Right ventricle myocardium superior (tissue), 1 donor: Measurements from ENCODE around the gene RBKS. TPM values are rescaled to one million over a fixed set of nuclear protein-coding genes. Genes with fewer than 3 reads are reported as not detected.
"Not testable (repeated sequence)": the region's sequence is repeated elsewhere in the genome, so short reads cannot be mapped to it uniquely, and the experiment has no call there.

ENCODE experiments used
- ATAC-seq: fragments of 200-7000 bp; cut with Tn5 transposase; one replicate; pipeline ENCODE4 v1.9.1; 2020; ENCODE audit warnings: mild to moderate bottlenecking; ENCODE audit not compliant: poor library complexity
- DNase-seq: peaks from one replicate; pipeline ENCODE4 v3.0.0-alpha.2; 2020
- intact Hi-C: fragments of 100-400 bp; cut with DNase I; formaldehyde crosslinking; loops from one replicate; pipeline ENCODE4 v1.11.2; 2022
- total RNA-seq: library from RNA; stranded (reverse); fragmentation: NEBNext Ultra II Directional; extraction: Animal tissue kit (Norgen Biotek cat#: 25700); gene quantifications from one replicate; pipeline ENCODE4 v1.2.1, GENCODE V29; 2021
- donor health status: DM: no; HTN: yes; CAD: no; lungs with severe emphysema.

Gene RBKS
- total RNA-seq, 1 donor from 2014 or later: 4.2 TPM

DNA sequence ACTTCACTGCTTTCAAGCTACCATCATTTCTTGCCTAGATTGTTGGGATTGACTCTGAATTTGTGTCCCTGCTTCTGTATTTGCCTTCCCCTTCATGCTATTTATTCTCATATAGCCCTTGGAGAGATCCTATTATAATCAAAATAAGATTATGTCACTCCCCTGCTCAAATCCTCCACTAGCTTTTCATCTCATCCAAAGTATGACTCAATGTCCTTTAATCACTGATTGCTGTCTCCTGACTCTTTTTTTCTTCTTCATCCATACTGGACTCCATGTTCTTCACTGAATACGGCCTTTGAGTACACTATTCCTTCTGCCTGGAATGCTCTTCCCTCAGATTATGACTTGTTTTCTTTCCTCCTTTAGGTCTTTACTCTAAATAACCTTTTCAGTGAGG is 5.0 kb downstream of the RBKS start:
- DNase-seq: no peak
- intact Hi-C loops: loop anchor here (10.0 kb wide), 1 partner anchor 110 kb away; the partner anchor contains the start of gene MRPL33
- ATAC-seq: no peak

DNA sequence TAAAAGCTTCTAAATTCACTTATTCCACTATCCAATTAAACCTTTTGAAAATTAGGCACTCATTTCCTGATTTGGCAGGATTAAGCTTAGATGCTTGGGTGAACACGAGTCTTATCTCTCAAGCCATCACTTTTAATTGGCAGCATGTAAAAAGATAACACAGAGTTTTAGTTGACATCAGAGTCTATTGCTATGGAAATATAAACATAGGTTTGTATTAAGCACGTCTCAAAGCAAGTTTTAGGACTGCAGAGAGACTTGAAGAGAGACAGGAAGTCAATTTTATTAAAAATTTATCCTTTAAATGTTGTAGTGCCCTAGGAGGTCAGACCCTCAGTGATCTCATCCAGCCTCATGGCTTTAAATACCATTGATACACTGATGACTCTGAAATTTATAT is 5.6 kb downstream of the RBKS start:
- ATAC-seq (no peak), DNase-seq (no peak)
- intact Hi-C loops: loop anchor here (10.0 kb wide), 1 partner anchor 110 kb away; the partner anchor contains the start of gene MRPL33

- not testable (repeated sequence) for ATAC-seq, DNase-seq
- intact Hi-C loops: loop anchor here (10.0 kb wide), 1 partner anchor 108 kb away; the partner anchor contains the start of gene MRPL33
Measured at GRCh38 chr2:27882584-27882922, 7.6 kb downstream of the RBKS start.

DNA sequence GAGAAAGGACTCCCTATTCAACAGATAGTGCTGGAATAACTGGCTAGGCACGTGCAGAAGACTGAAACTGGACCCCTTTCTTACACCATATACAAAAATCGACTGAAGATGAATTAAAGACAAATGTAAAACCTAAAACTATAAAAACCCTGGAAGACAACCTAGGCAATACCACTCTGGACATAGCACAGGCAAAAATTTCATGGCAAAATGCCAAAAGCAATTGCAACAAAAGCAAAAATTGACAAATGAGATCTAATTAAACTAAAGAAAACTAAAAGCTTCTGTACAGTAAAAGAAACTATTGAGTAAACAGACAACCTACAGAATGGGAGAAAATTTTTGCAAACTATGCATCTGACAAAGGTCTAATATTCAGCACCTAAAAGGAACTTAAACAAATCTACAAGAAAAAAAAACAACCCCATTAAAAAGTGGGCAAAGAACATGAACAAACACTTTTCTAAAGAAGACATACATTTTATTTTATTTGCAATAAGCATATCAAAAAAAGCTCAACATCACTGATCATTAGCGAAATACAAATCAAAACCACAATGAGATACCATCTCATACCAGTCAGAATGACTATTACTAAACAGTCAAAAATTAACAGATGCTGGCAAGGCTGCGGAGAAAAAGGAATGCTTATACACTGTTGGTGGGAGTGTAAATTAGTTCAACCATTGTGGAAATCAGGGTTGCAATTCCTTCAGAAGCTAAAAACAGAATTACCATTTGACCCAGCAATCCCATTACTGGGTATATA is 8.2 kb downstream of the RBKS start:
- ATAC-seq, DNase-seq: not testable (repeated sequence)
- intact Hi-C loops: loop anchor here (10.0 kb wide), 1 partner anchor 107 kb away; the partner anchor contains the start of gene MRPL33

GRCh38 chr2:27878825-27879224 is 11.4 kb downstream of the RBKS start:
- DNase-seq (no peak), ATAC-seq (no peak)
- intact Hi-C loops: no loop called here

GRCh38 chr2:27875089-27875881 is 14.9 kb downstream of the RBKS start:
- intact Hi-C loops: no loop called here
- ATAC-seq (no peak), DNase-seq (no peak)

DNA sequence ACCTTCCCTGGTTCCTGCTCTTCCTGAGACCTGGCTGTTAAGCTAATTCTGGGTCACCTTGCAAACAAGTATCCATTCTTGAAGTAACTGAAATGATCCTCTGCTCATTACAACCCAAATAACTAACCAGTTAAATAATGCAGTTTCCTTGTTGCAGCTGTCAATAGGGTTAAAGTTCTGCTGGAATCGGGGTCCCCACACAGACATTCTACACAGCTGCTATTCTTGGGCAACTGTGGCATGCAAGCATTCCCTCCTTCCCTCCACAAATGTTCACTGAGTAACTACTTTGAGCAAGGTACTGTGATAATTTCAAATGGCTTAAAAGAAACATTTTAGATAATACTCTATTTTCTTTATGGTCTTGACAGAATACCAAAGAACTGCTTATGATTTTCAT is 17.1 kb downstream of the RBKS start:
- intact Hi-C loops: no loop called here

GRCh38 chr2:27871802-27872201 is 18.4 kb downstream of the RBKS start:
- ATAC-seq (no peak), DNase-seq (no peak)
- intact Hi-C loops: no loop called here

More for the DNA sequence above, 17.1 kb downstream of the RBKS start:
- DNase-seq: no peak
- ATAC-seq: no peak

- no peak for DNase-seq
- intact Hi-C loops: no loop called here
- no peak for ATAC-seq
Measured at GRCh38 chr2:27870724-27871123, 19.5 kb downstream of the RBKS start.

GRCh38 chr2:27869763-27870162 is 20.4 kb downstream of the RBKS start:
- ATAC-seq (no peak), DNase-seq (no peak)
- intact Hi-C loops: no loop called here

DNA sequence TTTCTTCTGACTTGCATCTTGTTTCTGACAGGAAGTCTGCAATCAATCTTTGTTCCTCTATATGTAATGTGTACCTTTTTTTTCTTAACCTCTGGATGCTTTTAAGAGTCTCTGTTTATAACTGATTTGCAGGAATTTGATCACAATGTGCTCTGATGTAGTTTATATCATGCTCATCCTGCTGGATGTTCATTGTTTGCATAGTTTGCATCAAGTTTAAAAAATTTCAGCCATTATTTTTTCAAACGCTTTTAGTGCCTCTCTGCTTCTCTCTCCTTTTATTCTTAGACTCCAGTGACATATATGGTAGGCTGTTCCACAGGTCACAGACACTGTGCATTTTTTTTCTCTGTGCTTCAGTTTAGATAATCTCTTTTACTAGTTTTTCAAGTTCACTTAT is 23.9 kb downstream of the RBKS start:
- DNase-seq: no peak
- intact Hi-C loops: no loop called here
- ATAC-seq: no peak

DNA sequence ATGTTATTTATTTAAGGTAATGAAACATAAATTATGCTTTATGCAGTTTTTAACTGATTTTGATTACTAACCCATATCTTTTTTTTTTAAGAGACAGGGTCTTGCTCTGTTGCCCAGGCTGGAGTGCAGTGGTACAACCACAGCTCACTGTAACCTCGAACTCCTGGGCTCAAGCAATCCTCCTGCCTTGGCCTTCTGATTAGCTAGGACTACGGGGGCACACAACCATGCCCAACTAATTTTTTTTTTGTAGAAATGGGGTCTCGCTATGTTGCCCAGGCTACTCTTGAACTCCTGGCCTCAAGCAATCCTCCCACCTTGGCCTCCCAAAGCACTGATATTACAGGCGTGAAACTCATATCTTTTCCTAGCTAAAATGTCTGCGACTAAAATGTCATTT is 26.2 kb downstream of the RBKS start:
- DNase-seq, ATAC-seq, intact Hi-C loops: not testable (repeated sequence)

- intact Hi-C loops: no loop called here
Measured at GRCh38 chr2:27863146-27863545, 27.0 kb downstream of the RBKS start.

GRCh38 chr2:27860111-27860510 is 30.1 kb downstream of the RBKS start:
- DNase-seq (no peak), ATAC-seq (no peak)
- intact Hi-C loops: no loop called here

More at GRCh38 chr2:27863146-27863545, 27.0 kb downstream of the RBKS start:
- DNase-seq (no peak), ATAC-seq (no peak)

GRCh38 chr2:27857417-27858172 is 32.6 kb downstream of the RBKS start:
- no peak for ATAC-seq
- intact Hi-C loops: no loop called here
- DNase-seq: no peak

GRCh38 chr2:27856956-27857355 is 33.2 kb downstream of the RBKS start:
- ATAC-seq (no peak), DNase-seq (no peak)
- intact Hi-C loops: no loop called here

DNA sequence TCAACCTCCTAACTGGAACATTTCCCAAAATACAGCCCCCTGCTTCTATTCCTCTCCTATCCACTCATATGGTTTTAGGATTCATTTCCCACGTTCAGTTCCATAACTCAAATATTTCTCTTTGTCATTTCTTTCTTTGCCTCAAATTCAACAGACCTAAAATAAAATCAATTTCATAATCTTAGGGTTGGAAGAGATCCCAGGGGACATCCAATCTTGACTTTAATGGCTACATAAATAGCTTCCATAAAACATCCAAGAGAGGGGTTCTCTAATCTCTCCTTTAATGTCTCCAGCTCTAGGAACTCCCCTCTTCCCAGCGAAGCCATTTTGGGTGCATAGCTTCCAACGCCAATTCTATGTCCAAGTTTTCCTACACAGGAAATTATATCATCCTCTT is 33.8 kb downstream of the RBKS start:
- ATAC-seq: no peak
- DNase-seq: no peak
- intact Hi-C loops: no loop called here

DNA sequence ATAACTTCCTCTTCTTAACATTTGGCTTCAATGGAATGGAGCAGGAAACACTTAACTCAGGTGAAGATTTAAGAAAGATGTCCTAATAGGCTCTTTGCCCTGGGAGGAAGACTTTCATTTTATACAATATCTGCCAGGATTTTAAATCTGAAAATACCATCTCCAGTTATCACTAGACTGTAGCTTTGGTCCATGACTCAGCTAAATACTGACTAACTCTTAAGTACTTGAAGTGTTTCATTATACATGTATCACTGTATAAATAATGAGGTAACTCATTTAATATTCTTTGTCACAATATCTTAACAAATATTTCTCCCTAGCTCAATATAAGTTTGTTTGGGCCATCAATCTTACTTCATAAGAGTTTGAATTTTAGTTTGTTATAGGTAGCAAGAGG is 34.7 kb downstream of the RBKS start:
- ATAC-seq (no peak), DNase-seq (no peak)
- intact Hi-C loops: no loop called here

DNA sequence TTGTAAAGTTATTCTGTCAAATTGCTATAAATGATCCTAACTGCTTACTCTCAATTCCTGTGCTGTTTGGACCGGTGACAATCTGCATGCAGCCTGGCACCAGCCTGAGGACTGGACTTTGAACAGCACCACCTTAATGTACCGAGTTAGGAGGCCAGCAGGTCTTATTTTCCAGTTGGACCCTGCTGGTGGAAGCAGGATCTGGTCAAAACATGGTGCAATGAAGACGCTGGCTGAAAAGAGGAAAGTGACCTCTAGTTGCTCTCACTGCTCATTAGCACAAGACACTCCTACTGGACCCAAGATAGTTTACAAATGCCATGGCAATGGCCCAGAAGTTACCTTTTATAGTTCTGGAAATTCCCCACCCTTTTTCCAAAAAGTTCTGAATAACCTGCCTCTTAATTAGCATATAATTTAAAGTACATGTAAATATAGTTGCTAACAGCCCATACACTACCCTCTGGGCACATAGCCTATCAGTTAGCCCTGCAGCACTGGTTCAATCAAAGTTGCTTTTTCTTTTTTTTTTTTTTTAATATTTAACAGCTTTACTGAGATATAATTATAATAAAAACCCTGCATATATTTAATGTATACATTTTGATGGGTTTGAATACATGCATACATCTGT is 35.8 kb downstream of the RBKS start:
- ATAC-seq: no peak
- intact Hi-C loops: no loop called here
- no peak for DNase-seq
